ENCODE data around the gene SORCS2. TPM values are rescaled to one million over a fixed set of nuclear protein-coding genes. Genes with fewer than 3 reads are reported as not detected.

Gene SORCS2
- total and polyA plus RNA-seq, 12 donors: 0.25 to 5.4 (median 2.2) TPM

DNA sequence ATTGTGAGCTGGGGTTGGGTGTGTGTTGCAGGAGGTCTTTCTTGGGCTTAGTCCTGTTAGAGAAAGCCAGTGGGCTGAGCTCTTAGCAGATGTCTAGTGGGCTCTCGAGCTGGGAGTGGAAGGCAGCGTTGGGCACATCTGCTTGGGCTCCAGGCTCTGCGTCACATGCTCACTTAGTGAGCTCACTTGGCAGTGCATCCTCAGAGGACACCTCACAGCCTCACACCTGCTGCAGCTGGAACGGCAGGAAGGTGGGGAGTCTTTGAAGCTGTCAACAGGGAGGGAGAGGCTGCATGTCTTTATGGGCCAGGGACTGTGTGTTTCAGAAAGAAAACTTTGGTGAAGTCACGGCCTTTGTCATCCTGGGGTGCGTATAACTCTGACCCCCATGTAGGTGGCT is 160.1 kb downstream of the SORCS2 start:
- intact Hi-C loops (cut with DNase I): no loop called here
- TF ChIP-seq, protein P1, sequence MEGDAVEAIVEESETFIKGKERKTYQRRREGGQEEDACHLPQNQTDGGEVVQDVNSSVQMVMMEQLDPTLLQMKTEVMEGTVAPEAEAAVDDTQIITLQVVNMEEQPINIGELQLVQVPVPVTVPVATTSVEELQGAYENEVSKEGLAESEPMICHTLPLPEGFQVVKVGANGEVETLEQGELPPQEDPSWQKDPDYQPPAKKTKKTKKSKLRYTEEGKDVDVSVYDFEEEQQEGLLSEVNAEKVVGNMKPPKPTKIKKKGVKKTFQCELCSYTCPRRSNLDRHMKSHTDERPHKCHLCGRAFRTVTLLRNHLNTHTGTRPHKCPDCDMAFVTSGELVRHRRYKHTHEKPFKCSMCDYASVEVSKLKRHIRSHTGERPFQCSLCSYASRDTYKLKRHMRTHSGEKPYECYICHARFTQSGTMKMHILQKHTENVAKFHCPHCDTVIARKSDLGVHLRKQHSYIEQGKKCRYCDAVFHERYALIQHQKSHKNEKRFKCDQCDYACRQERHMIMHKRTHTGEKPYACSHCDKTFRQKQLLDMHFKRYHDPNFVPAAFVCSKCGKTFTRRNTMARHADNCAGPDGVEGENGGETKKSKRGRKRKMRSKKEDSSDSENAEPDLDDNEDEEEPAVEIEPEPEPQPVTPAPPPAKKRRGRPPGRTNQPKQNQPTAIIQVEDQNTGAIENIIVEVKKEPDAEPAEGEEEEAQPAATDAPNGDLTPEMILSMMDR (IDR thresholded peaks at IDR 0.05): no peak
- Histone ChIP-seq H3K27me3 (no peaks in the 10 kb centered on the region), H3K4me3 (no peak overlapping the region), H3K9me3 (peaks cover 0 to 2% (median 0%) of the 10 kb centered on the region in 11 donors), H3K36me3 (no peaks in the 10 kb centered on the region), H3K4me1 (peaks cover 0 to 13% (median 8%) of the 10 kb centered on the region in 9 donors), H3K27ac (no peak overlapping the region)
- ATAC-seq: no peak
- 83 to 84% methylated on average over 6 of the region's 6 CpGs for WGBS, 2 donors
- DNase-seq: no peak

DNA sequence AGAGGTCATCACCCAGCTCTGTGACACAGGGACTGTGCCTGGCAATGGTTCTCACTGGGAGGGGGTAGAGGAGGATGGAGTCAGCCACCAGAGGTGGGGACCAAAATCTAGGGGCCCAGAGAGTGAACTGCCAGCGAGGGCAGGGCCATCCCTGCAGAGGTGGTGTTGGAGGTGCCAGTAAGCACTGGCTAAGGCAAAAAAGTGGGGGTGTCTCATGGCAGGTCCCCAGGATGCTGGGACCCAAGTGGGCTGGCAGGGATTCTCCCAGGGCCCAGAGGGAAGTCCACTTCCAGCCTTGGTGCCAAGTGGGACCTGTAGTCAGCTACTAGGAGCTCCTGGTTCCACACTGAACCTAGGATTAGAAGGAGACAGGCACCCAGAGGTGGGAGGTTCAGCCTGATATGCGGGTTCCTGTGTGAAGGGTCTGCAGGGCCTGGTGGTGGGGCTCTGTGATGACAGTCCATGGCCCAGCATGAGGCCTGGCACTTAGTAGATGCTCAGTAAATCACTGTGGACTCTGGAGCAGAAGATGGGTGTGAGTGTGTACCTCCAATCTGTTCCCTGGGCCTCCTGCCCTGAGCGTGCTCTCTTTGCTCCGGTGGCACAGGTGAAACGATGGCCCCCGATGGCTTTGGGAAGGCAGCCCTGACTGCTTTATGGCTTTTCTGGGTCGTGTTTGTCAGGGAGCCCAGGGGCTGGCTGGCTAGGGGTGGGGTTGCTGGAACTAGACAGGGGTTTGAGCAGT is 160.9 kb downstream of the SORCS2 start:
- Histone ChIP-seq H3K9me3 (no peaks in the 10 kb centered on the region), H3K27me3 (no peaks in the 10 kb centered on the region), H3K27ac (no peak overlapping the region), H3K4me1 (peaks cover 0 to 20% (median 8%) of the 10 kb centered on the region in 9 donors), H3K36me3 (no peaks in the 10 kb centered on the region), H3K4me3 (no peak overlapping the region)
- ATAC-seq (no peak), DNase-seq (no peak)
- 86 to 90% methylated on average over 7 of the region's 7 CpGs for WGBS, 2 donors
- TF ChIP-seq, protein P1 (IDR thresholded peaks at IDR 0.05): no peak
- intact Hi-C loops (cut with DNase I): no loop called here

DNA sequence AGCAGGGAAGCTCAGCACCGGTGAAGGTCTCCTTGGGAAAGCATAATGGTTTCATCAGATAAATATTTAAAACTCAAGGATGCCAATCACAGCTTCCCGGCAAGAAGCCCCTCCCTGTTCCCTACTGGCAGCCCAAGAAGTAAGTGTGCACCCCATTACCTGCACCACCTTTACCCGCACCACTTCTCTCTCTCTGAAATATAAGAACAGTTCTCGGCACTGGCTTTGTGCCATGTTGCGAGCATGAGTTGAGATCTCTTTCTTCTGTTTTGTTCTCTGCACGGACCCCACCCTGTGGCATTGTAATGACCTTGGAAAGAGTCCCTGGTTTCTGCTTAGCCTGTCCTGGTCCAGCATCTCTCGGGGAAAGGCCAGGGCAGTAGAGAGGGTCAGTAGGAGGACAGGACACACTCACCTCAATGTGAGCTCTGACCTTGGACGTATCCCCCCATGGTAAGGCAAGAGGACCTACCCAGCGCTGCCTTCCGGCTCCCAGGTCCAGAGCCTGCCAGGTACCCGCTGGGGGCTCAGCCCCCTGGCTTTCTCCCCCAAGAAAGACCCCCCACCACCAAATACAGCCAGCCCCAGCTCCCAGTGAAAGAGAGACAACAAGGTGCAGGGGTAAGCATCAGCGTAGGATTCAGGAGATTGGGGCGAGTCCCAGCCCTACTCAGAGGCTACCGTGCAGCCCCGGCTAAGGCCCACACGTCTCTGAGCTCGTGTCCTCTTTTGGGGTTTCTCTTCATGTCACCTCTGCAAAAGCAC is 161.7 kb downstream of the SORCS2 start:
- Histone ChIP-seq H3K27ac (no peak overlapping the region), H3K36me3 (no peaks in the 10 kb centered on the region), H3K9me3 (no peaks in the 10 kb centered on the region), H3K27me3 (no peaks in the 10 kb centered on the region), H3K4me3 (no peak overlapping the region), H3K4me1 (peaks cover 0 to 23% (median 8%) of the 10 kb centered on the region in 9 donors)
- TF ChIP-seq, protein P1 (IDR thresholded peaks at IDR 0.05): no peak
- no peak for DNase-seq
- WGBS, 2 donors: 87 to 88% methylated on average over 17 of the region's 17 CpGs
- no peak for ATAC-seq
- intact Hi-C loops (cut with DNase I): no loop called here

DNA sequence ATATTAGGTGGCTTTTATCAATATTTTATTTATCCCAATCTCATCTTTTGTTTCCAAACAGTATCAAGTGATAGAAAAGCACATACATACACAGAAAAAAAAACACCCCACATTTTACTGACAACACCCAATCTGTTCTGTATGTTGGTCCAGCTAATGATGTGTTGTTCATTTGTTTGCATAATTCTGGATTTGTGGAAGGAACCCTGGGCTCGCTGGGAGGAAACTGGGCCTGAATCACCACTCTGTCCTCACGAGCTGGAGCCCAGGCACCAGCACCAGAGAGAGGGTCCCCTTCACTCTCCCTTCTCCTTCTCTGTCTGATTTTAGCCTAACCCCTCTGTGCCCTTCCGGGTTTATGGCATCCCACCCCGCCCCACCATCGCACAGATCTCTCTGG is 162.6 kb downstream of the SORCS2 start:
- no peak for DNase-seq
- Histone ChIP-seq H3K4me1 (peaks cover 0 to 23% (median 8%) of the 10 kb centered on the region in 9 donors), H3K27me3 (no peaks in the 10 kb centered on the region), H3K9me3 (no peaks in the 10 kb centered on the region), H3K36me3 (no peaks in the 10 kb centered on the region), H3K27ac (no peak overlapping the region), H3K4me3 (no peak overlapping the region)
- ATAC-seq: no peak
- TF ChIP-seq, protein P1 (IDR thresholded peaks at IDR 0.05): no peak
- WGBS, 2 donors: 83 to 87% methylated on average over 5 of the region's 5 CpGs
- intact Hi-C loops (cut with DNase I): no loop called here
